Upper lobe of left lung (tissue), 4 donors: ENCODE data around the gene ASCL5.

Experiments
- CTCF ChIP-seq, 6 experiments: fragments of 450-650 bp in 4 of 6; fragments of 200-600 bp in 2 of 6; sonication (generic) in 2 of 6; IDR thresholded peaks; one replicate each; pipeline ENCODE4 v1.5.1; 2016 to 2019; ENCODE audit warnings: antibody characterized with exemption in 6 of 6
- EP300 ChIP-seq, 4 donors: sonication (generic); formaldehyde crosslinking; IDR thresholded peaks; one replicate each; pipeline ENCODE4 v1.5.1; 2017; ENCODE audit warnings: antibody characterized with exemption in 4 of 4, control low read depth in 2 of 4
- POLR2A ChIP-seq, 4 donors: fragments of 450-650 bp; IDR thresholded peaks; one replicate each; pipeline ENCODE4 v1.5.1; 2016 to 2017; ENCODE audit warnings: antibody characterized with exemption in 4 of 4, mild to moderate bottlenecking in 2 of 4

DNA sequence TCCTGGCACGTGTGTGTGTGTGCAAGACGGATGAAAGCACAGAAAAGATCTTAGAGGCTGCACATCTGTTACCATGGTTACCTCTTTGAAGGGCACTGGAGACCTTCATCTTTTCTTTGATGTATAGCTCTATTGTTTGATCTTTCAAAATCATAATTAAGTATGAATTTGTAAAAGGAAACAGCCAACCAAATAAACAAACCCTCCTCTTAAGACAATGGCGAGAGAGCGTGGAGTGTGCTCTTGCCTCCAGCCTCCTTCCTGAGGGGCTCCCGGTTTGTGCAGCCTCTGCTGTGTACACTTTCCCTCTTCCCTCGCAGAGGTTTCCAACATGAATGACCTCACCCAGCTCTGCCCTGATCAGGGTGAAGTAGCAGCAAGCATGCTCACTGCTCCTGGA lies 42.7 kb downstream of the ASCL5 start:
- TF ChIP-seq CTCF (IDR thresholded peaks at IDR 0.05) (no peak), POLR2A (IDR thresholded peaks at IDR 0.05) (no peak), EP300 (IDR thresholded peaks at IDR 0.05) (no peak)
